Activated gamma-delta T cell treated with Interleukin-2 at 50 U/mL for 16 hours (primary cell): Measurements from ENCODE around the gene AVEN.

Source experiments
- DNase-seq: peaks from one replicate; pipeline ENCODE4 v3.0.0-alpha.2; 2020

The AVEN gene

DNA sequence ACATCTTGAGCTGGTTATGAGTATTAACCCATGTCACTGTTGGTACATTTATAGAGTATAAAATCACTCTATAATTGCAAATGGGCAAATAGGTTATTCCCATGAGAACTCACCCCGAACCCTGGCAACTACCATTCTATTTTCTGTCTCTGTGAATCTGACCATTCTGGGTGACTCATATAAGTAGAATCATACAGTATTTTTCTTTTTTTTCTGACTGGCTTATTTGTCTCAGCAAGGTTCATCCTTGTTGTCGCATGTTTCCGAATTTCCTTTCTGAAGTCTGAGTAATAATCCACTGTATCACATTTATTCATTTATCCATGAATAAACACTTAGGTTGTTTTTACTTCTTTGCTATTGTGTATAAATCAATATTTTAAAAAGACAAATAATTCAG lies 130.6 kb downstream of the AVEN start:
- no peak for DNase-seq

DNA sequence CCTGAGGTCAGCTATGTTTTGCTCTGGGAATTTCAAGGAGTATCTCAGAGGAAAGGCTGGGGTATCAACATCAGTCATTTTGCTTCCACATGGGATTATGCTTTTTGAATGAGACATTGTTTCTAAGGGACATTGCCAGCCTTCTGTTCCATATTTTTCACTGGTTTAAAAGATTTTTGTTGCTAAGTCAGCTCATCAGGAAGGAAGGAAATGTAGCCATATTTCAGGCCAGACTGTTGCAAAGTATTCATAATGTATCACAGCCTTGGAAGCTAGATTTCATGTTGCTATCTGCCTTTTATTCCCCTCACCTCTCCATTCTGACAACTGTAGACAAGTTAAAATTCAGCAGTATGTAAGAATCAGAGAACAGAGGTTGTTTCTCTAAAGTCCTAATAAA lies 131.7 kb downstream of the AVEN start:
- no peak for DNase-seq

DNA sequence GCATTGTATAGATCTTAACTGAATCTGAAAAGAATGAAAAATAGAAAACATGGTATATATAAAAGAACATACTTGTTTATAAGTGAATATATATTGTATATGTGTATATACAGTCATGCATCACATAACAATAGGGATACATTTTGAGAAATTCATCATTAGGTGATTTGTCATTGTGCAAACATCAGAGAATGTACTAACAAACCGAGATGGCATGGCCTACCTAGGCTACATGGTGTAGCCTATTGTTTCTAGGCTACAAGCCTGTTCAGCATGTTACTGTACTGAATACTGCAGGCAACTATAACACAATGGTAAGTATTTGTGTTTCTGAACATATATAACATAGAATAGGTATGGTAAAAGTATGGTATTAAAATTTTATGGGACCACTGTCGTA lies 135.3 kb downstream of the AVEN start:
- DNase-seq = no peak

DNA sequence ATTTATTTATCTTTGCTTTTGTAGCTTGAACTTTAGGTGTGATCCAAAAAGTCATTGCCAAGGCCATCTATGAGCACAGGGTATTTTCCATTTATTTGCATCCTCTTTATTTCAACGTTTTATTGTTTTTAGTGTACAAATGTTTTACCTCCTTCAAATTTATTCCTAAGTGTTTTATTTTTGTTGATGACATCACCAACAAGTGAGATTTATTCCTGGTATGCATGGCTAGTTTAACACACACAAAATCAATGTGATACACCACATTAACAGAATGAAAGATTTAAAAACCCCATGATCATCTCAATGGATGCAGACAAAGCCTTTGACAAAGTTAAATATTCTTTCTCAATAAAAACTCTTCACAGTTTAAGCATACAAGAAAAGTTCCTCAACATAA lies 137.0 kb downstream of the AVEN start:
- no peak for DNase-seq

DNA sequence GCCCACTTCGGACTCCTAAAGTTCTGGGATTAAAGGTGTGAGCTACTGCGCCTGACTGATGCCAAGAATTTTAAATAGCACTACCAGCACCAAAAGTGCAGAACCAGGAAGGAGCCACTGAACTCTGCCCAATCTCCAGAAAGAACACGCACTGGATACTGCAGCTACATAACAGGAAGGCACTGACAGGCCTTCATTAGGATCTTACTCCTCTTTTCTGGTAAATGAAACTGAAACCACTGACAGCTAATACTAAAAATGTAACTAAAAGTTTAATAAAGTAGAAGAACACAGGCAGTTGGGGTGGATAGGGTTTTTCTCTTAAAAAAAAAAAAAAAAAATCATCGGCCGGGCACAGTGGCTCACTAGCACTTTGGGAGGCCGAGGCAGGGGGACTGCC lies 144.8 kb downstream of the AVEN start:
- DNase-seq = no peak

DNA sequence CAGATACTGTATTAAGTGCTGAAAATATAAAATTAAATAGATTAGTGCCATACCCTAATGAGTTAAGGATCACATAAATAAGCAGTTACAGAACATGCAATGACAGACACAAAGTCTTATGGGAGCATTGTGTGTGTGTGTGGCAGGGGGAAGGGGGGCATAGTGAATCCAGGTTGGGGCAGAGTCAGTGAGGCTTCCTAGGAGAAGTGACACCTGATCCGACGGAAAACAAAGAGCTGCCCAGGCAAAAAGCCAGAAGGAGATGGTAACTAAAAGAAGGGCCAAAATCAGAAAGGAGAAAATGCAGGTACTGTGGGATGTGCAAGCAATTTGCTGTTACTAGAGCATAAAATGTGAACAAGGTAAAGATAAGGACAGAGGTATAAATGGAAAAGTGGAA lies 150.8 kb downstream of the AVEN start:
- DNase-seq = no peak

DNA sequence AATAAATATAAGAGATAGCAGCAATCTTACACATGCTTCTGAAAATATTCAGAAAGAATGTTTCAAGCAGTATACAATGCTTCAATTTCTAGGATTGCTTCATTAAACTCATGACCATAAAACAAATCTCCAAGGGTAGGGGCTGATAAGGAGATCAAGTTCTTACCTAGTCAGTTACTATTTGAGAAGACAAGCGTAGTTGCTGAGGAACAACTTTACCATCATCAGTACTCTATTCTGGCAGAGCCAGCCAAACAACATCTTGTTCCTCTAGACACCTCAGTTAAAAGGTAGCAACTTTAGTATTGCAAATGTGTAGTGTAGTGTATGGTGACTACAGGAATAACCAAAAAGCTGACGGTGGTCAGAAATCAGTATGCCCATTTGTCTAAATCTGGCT lies 156.1 kb downstream of the AVEN start:
- no peak for DNase-seq

DNA sequence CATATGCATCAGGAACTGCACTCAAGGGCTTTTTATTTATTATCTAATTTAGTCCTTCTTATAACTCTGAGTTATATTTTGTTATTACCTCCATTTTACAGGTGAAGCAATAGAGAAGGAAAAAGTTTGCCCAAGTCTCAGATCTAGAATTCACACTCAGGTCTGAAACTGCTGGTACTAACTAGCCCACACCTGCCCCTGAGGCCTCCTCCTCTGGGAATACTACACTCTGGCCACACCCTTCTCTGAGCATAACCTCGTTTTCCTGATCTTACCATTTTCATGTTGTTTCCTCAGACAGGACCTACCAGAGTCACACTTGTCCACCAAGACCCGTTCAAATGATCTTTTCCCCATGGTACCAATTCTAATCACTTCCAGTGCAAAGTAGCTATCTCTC lies 164.8 kb downstream of the AVEN start:
- no peak for DNase-seq

DNA sequence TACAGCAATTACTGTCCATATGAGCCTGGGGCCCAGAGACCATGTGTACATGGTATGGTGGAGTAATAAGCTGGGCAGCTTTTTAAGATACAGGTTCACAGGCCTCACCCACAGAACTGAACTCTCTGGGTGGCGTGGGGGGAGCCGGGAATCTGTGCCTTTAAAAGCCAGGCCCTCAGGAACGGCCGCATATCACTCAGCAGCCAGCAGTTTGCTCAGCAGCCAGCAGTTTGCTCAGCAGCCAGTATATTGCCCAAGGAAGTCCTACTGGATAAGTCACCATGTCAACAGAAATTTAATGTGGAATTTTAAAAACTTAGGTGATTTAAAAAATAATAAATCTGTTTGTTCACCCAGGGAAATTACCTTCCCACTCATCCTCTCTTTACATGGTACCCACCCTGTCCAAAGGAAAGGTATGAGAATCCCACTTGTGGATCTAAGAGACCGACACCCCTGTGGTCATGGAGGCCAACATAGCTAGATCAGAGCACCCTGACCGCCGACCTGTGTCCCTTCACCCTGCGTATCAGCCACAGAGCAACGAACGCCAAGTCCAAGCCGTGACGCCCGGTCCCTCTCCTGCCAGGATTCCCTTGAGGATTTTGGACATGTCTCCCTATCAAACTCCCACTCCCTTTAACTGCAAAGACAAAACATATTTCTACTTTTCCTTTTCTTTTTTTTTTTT lies 166.4 kb downstream of the AVEN start:
- DNase-seq = no peak

DNA sequence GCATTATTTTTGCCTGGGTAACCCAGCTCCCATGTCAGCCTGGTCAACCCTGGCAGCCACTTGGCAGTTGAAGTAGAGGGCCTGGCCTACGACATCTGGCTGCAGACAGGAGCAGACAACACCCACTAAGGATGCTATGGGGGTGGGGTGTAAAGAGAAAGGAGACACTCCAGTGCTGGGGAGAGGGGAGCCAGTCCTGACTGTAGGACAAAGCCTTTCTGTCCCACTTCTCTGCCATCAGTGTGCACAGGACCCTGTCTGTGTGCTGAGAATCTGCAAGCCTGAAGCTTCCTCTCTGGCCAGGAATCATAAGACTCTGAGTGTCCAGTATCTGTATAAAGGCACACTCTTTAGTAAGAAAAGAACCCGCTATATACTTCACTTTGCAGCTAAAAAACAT lies 167.0 kb downstream of the AVEN start:
- no peak for DNase-seq

DNA sequence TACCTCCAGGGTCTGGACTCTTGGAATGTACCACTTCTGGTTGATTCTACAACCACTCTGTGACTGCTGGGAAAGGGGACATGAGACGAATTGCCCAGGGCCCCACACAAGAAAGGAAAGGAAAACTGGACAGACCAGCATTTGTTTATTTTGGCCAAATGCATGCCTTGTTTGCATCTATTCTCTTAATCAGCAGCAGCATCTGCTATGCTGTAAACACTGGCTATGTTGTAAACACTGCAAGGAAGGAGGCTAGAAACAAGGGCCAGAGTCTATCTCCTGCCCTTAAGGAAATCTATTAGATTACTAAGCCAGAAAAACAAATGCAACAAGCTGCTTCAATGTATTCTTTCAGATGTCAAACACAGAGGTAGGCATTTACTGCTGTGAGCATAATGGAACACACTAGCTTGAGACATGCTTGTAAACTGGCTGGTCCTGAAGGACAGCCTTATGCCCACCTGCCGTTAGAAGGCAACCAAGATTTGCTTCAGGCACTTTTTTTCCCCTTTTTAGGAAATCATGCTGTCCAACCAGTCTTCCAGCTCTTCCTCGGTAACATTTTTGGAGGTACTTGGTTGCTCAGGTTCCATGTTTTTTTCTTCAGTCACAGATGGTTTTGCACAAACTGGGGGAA lies 172.8 kb downstream of the AVEN start:
- no peak for DNase-seq

DNA sequence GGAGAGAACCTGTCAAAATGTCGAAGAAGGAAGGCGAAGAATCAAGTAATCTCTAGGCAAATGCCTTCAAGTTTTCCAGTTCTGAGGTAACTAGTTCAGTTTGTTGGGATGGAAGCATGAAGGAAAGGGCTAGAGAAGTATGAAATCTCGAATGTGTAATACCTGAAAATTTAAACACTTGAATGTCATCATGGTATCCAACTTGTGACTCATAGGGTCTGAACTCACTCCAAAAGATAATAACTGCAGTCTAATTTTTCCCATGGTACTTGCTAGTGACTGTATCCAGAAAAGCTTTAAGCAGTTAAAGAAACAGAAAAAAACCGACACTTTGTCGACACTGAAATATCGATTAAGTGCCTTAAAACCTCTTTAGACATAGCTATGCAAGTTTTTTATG lies 173.6 kb downstream of the AVEN start:
- DNase-seq = no peak

DNA sequence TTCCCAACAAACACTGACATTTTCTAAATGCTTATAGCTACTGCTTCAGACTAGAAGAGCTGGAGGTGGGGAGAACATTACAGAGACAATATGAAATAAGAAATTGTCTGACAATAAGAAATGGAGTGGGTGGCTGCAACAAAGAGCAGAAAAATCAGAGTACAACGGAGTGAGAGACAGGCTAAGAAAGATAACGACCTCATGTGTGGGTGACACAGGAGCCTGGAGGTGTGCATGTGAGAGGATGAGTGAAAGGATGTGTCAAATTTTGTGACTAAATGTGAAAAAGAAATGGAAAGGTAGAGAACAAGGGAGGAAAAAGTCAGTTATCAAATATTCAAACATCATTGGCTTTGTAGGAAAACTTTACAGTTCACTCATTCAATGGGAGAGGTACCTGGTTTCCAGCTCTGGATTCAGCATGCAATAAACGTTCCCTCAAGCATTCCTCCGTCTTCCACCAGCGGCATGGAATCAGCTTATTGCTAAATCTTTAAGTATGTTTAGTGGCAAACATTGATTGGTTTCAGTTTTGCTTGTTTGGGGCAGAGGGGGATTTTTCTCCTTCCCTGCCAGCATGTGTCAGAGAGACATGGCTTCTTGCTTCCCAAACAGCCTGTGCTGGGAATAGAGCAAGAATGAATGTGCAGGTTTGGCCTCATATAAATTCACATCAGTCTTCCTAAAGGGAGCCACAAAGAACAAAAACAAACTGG lies 174.5 kb downstream of the AVEN start:
- DNase-seq = no peak

DNA sequence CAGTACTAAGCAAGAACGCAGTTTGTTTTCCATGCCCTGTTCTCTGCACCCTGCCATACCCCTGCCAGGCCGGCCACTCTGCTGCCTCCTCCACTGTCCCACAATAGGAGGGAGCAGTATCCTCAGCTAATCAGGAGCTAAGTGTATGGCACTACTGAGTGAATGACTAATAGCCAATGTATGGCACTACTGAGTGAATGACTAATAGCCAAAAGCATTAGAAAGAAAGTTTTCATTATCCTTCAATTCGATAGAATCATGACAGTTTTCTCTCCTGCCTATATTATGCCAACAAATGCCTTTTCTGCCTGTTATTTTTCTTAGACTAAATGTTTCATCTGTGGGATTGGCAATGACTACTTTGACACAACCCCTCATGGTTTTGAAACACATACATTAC lies 178.2 kb downstream of the AVEN start:
- no peak for DNase-seq

DNA sequence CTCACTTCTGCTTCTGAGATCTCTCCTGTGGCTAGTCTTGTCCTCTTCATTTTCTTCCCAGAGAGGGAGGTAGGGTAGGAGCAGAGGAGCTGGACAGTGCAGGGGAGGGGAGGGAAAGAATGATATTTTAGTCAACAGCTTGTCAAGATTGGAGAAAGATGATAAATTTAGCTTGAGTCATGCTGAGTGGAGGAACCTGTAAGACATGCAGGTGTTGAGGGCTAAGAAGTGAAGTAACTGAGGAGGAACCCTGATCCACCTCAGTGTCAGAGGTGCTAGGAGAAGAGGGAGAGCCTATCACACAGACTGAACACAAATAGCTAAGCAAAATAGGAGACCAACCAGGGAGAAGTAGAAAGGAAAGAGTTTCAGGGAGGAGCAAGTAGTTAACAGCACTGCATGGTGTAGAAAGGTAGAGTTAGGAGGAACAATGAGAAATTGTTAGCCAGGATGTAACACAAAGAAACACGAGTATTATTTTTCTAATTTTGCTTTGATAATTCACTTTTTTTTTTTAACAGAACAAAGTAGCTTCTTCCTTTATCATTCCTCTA lies 178.9 kb downstream of the AVEN start:
- DNase-seq = no peak

DNA sequence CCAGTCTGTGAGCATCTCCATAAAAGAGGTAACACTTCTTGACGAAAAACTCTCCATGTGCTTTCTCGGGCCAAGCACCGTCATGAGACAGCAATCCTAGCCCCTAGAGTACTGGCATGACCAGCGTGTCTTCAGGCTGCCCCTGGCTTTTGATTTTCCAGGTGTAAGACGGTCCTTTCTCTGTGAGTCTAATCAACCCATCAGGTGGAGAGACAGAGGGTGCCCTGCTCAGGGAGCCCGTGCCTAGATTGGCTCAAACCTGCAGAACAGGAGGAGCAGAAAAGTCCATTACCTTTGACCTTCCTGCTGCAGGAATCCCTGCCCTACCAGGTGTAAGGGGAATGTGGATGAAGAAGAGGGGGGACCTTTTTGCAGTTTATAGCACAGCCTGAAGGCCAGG lies 180.2 kb downstream of the AVEN start:
- no peak for DNase-seq

DNA sequence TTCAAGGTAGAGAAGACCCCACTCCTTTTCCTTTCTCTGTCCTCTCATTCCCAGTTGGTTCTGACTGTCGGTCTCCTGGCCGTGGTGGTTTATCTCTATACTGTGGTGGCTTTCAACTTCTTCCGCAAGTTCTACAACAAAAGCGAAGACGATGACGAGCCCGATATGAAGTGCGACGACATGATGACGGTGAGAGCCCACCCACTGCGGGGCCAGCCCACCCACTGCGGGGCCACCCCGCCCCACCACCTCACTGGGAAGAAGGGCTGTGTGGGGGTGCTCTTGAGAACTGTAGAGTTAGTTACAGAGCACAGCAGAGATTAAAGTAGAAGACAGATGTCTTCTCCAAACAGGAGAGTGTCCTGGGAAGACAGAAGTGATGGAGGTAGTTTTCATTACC lies 181.3 kb downstream of the AVEN start:
- no peak for DNase-seq

DNA sequence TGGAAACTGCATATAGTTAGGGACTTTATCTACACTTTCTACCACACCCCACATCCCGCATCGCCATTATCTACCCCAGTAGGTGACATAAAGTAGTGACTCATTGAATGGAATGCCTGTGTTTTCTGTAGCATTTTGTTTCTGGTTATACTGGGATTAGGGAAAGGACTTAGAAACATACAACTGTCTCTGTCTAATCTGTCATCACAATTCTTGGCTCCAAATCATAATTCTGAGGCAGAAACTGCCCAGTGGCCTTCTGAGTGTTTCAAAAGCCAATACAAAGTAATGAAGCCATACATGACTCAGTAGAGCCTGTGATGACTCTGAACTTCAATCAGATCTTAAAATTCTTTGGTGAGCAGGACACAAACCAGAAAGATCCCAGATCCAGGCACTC lies 186.4 kb downstream of the AVEN start:
- no peak for DNase-seq

DNA sequence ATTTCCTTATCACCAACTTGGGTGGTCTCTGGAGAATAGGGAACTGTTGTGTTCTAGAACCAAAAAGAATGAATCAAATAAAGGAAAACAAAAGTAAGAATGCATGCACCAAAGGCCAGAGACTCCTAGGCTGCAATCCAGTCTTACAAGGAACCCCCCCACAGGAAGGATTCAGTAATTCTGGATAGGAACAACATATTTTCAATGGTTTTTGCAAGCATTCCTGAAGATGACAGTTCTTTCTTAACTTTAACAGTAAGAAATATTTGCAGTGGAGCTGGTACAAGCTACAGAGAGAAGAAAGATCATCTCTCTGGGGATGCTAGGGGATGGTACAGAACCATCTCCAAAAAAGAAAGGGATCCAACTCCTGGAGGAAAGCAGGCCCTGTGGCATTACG lies 186.9 kb downstream of the AVEN start:
- no peak for DNase-seq

DNA sequence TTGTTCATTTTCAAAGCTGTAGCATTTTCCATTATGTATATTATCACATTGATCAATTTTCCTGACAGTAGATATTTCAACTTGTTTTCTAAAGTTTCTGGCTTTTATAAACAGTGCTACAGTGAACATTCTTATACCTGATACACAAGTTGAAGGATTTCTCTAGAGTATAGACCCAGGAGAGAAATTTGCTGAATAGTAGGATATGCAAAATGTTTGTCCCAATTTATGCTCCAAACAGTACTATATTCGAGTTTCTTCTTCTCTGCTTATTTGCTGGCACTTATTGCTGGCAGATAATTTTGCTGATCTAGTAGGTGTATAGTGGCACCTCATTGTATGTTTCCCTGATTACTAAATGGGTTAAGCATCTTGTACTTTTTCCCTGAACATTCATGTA lies 187.9 kb downstream of the AVEN start:
- no peak for DNase-seq

DNA sequence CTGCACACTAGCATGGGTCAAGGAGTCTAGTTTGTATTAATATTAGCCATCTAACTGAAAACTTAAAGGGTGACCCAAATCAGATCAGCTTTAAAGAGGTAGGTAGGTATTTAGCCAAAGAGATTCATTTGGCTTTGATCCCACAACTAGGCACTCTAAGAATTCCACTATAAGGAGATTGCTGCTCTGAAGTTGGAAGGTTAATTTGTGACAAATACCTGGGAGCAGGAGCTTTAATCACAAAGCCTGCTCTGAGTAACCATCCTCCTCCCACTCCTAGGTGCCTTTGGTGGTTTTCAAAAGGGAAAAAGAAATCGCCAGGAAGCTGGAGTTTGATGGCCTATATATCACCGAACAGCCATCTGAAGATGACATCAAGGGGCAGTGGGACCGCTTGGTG lies 191.0 kb downstream of the AVEN start:
- no peak for DNase-seq

DNA sequence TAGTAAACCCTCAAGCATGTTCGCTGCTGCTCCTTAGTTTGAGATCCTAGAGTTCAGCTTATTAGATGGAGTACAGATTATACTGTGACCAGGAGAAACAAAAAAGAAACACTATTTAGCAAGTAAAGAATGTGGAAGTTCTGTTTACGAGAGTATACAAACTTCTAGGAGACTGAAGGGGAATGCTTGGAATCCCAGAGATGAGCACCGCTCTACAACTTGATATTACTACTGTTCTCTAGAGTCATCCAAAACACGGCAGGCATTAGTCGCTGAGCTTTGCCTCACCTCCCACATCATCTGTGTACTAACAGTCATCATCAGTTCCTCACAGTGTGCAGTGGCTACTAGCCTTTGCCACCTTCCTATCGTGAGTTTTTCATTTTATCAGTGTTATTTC lies 192.1 kb downstream of the AVEN start:
- no peak for DNase-seq

DNA sequence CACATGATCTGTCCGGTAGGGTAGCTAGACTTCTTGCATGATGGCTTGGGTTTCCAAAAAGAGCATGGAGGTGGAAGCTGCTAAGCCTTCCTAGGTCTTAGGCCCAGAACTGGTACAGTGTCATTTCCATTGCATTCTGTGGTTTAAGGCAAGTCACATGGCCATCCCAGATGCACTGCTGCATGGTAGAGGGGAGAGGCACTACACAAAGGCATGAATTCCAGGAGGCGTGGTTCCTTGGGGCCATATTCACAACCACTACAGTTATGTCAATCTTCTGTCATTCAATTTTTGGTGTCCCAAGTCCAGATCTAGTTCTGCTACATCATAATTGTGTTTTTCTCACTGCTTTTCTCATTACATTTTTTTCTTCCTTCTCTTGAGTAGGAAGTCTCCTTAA lies 192.9 kb downstream of the AVEN start:
- no peak for DNase-seq

DNA sequence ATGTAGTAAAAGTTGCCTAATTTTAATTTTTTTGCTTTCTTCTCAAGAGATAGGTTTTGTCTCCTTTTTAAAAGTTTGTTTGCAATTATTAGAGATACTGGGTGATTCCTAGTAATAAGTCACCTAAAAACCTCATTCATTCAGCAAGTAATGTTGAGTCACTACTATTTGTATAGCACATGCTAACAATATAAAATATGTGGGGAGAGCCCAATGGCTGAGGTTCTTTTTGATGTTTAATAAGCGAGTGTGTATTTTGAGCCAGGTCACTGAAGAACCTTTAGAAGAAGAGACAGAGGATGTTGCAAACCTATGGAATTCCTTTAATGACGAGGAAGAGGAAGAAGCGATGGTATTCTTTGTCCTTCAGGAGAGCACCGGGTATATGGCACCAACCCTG lies 194.4 kb downstream of the AVEN start:
- DNase-seq = no peak
